ENCODE results near the gene EFHC1. TPM values are rescaled to one million over a fixed set of nuclear protein-coding genes. Genes with fewer than 3 reads are reported as not detected.

Gene EFHC1
- total and polyA plus RNA-seq, 2 donors (not counting 1 experiment from before 2014, with no cell fraction given), result 19.4 to 34.8 TPM

GRCh38 chr6:52491203-52492069, 71.3 kb downstream of the EFHC1 start:
- peaks cover 0 to 3% of the 10 kb centered on the region in 2 experiments for H3K36me3 ChIP-seq (replicated peaks in 1 of 2; ENCODE audit: control extremely low read depth in 1 of 2, control insufficient read depth in 1 of 2, extremely low read depth in 1 of 2, insufficient read depth in 2 of 2, low read length in 1 of 2)
- peak overlapping the region in 3 of 5 experiments; percentile 3 to 33 (median 27) for H3K4me3 ChIP-seq (ENCODE audit: control extremely low read depth in 1 of 5, extremely low read depth in 1 of 5, insufficient read depth in 1 of 5, low read depth in 2 of 5, low read length in 4 of 5)
- no peak for TF ChIP-seq EZH2 (IDR thresholded peaks at IDR 0.05; ENCODE audit: borderline replicate concordance, insufficient read depth, low read depth, low read length, poor library complexity, severe bottlenecking)
- ATAC-seq (ENCODE audit: low read depth) (peak; percentile 59), DNase-seq (peak; percentile 65)
- H3K9me3 ChIP-seq (ENCODE audit: control extremely low read depth in 1 of 3, control insufficient read depth in 2 of 3, insufficient read depth in 1 of 3, low read length in 2 of 3), result peaks cover 0 to 4% (median 3%) of the 10 kb centered on the region in 3 donors
- peak overlapping the region; percentile 50 for H2AFZ ChIP-seq (ENCODE audit: insufficient read depth, low read depth, low read length, poor library complexity, severe bottlenecking)
- Mint-ChIP-seq H3K4me1 (peaks cover 61% of the 10 kb centered on the region), H3K27me3 (no peaks in the 10 kb centered on the region), H3K9me3 (ENCODE audit: insufficient read depth) (no peaks in the 10 kb centered on the region), H3K27ac (peak overlapping the region; percentile 86), H3K4me3 (peak overlapping the region; percentile 79)
- H3K79me2 ChIP-seq (ENCODE audit: control insufficient read depth, insufficient read depth, low read length), result no peaks in the 10 kb centered on the region
- peak overlapping the region; percentile 53 for H3K4me2 ChIP-seq (replicated peaks; ENCODE audit: low read depth, low read length, poor library complexity, severe bottlenecking)
- H3K27ac ChIP-seq (ENCODE audit: low read length in 2 of 2), result peak overlapping the region; percentile 72 to 83
- no peaks in the 10 kb centered on the region for H4K20me1 ChIP-seq (ENCODE audit: control insufficient read depth, insufficient read depth, low read length, poor library complexity, severe bottlenecking)
- WGBS (ENCODE audit: insufficient coverage), result 86% methylated on average over 5 of the region's 14 CpGs
- CTCF ChIA-PET, result interaction anchor here (1.2 kb wide), 1 partner anchor 76 kb away, joined by 3 read pairs; no protein-coding TSS in a partner anchor
- intact Hi-C loops (cut with micrococcal nuclease), result loop anchor here (10.0 kb wide), 1 partner anchor 503 kb away; the partner anchor contains the start of gene GSTA4
- H3K9ac ChIP-seq (ENCODE audit: low read length), result peak overlapping the region; percentile 46
- no peaks in the 10 kb centered on the region for H3K27me3 ChIP-seq (replicated peaks in 1 of 4; ENCODE audit: control extremely low read depth in 1 of 4, control insufficient read depth in 3 of 4, insufficient read depth in 4 of 4, low read length in 3 of 4)
- peaks cover 29 to 62% of the 10 kb centered on the region in 2 donors for H3K4me1 ChIP-seq (ENCODE audit: control insufficient read depth in 2 of 2, insufficient read depth in 2 of 2, low read length in 2 of 2)
- POLR2A ChIA-PET, result interaction anchor here (0.5 kb wide), 1 partner anchor 868 kb away, joined by 12 read pairs; no protein-coding TSS in a partner anchor

DNA sequence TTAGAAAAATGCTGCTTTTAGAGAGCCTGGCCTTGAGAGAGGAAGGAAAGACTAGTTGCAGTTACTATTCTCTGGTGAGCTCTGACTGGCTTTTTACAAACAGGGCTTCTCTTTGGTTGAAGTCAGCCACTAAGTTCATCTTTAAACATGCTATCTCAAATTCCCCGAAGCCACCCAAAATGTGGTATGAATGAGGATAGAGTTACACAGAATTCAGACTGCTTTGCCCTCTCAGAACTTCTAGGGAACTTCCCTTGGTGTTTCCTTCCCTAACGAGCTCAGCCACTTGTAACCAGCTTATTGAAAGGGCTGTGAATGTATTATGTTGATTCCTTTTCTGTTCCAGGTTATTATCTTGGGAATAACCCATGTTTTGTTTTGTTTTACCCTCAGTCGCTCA, 73.5 kb downstream of the EFHC1 start:
- no peaks in the 10 kb centered on the region for H3K27me3 Mint-ChIP-seq
- no peaks in the 10 kb centered on the region for H3K9me3 Mint-ChIP-seq (ENCODE audit: insufficient read depth)
- H3K79me2 ChIP-seq (ENCODE audit: control insufficient read depth, insufficient read depth, low read length), result no peaks in the 10 kb centered on the region
- H3K27ac ChIP-seq (ENCODE audit: low read length in 2 of 2), result peak overlapping the region; percentile 55 to 67
- intact Hi-C loops (cut with micrococcal nuclease), result loop anchor here (1.0 to 10.0 kb wide), 2 partner anchors 73 to 501 kb away; partner anchors contain the start of genes EFHC1 and GSTA4
- WGBS (ENCODE audit: insufficient coverage), result no CpG with 5 or more reads among the region's 3 CpGs
- no peaks in the 10 kb centered on the region for H3K27me3 ChIP-seq (replicated peaks in 1 of 4; ENCODE audit: control extremely low read depth in 1 of 4, control insufficient read depth in 3 of 4, insufficient read depth in 4 of 4, low read length in 3 of 4)
- no peak overlapping the region for H2AFZ ChIP-seq (ENCODE audit: insufficient read depth, low read depth, low read length, poor library complexity, severe bottlenecking)
- H3K4me3 ChIP-seq (ENCODE audit: control extremely low read depth in 1 of 5, extremely low read depth in 1 of 5, insufficient read depth in 1 of 5, low read depth in 2 of 5, low read length in 4 of 5), result no peak overlapping the region
- TF ChIP-seq, protein P1, sequence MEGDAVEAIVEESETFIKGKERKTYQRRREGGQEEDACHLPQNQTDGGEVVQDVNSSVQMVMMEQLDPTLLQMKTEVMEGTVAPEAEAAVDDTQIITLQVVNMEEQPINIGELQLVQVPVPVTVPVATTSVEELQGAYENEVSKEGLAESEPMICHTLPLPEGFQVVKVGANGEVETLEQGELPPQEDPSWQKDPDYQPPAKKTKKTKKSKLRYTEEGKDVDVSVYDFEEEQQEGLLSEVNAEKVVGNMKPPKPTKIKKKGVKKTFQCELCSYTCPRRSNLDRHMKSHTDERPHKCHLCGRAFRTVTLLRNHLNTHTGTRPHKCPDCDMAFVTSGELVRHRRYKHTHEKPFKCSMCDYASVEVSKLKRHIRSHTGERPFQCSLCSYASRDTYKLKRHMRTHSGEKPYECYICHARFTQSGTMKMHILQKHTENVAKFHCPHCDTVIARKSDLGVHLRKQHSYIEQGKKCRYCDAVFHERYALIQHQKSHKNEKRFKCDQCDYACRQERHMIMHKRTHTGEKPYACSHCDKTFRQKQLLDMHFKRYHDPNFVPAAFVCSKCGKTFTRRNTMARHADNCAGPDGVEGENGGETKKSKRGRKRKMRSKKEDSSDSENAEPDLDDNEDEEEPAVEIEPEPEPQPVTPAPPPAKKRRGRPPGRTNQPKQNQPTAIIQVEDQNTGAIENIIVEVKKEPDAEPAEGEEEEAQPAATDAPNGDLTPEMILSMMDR (IDR thresholded peaks at IDR 0.05), result no peak
- TF ChIP-seq EZH2 (IDR thresholded peaks at IDR 0.05; ENCODE audit: borderline replicate concordance, insufficient read depth, low read depth, low read length, poor library complexity, severe bottlenecking), result no peak
- ChIA-PET CTCF (no interaction called here), POLR2A (interaction anchor here (0.8 kb wide), 1 partner anchor 15 kb away, joined by 3 read pairs; no protein-coding TSS in a partner anchor)
- peaks cover 45 to 80% of the 10 kb centered on the region in 2 donors for H3K4me1 ChIP-seq (ENCODE audit: control insufficient read depth in 2 of 2, insufficient read depth in 2 of 2, low read length in 2 of 2)
- peak; percentile 62 for DNase-seq
- no peaks in the 10 kb centered on the region for H4K20me1 ChIP-seq (ENCODE audit: control insufficient read depth, insufficient read depth, low read length, poor library complexity, severe bottlenecking)
- peak overlapping the region; percentile 68 for H3K4me3 Mint-ChIP-seq
- peaks cover 0 to 4% (median 3%) of the 10 kb centered on the region in 3 donors for H3K9me3 ChIP-seq (ENCODE audit: control extremely low read depth in 1 of 3, control insufficient read depth in 2 of 3, insufficient read depth in 1 of 3, low read length in 2 of 3)
- ATAC-seq (ENCODE audit: low read depth), result no peak
- peak overlapping the region; percentile 96 for H3K27ac Mint-ChIP-seq
- peak overlapping the region; percentile 8 for H3K4me2 ChIP-seq (replicated peaks; ENCODE audit: low read depth, low read length, poor library complexity, severe bottlenecking)
- peaks cover 0 to 3% of the 10 kb centered on the region in 2 experiments for H3K36me3 ChIP-seq (replicated peaks in 1 of 2; ENCODE audit: control extremely low read depth in 1 of 2, control insufficient read depth in 1 of 2, extremely low read depth in 1 of 2, insufficient read depth in 2 of 2, low read length in 1 of 2)
- peaks cover 82% of the 10 kb centered on the region for H3K4me1 Mint-ChIP-seq
- no peak overlapping the region for H3K9ac ChIP-seq (ENCODE audit: low read length)

Data from B cell (primary cell).